Ramos (cell line): ENCODE results near the gene YJEFN3.

Experiments used
- in situ Hi-C: fragments of 300-500 bp; cut with MboI; formaldehyde crosslinking; loops from one replicate; pipeline ENCODE4 v1.14.3; 2022; ENCODE audit warnings: low sequenced_read_pairs; ENCODE audit not compliant: unreplicated experiment

Gene YJEFN3, protein sequence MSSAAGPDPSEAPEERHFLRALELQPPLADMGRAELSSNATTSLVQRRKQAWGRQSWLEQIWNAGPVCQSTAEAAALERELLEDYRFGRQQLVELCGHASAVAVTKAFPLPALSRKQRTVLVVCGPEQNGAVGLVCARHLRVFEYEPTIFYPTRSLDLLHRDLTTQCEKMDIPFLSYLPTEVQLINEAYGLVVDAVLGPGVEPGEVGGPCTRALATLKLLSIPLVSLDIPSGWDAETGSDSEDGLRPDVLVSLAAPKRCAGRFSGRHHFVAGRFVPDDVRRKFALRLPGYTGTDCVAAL

DNA sequence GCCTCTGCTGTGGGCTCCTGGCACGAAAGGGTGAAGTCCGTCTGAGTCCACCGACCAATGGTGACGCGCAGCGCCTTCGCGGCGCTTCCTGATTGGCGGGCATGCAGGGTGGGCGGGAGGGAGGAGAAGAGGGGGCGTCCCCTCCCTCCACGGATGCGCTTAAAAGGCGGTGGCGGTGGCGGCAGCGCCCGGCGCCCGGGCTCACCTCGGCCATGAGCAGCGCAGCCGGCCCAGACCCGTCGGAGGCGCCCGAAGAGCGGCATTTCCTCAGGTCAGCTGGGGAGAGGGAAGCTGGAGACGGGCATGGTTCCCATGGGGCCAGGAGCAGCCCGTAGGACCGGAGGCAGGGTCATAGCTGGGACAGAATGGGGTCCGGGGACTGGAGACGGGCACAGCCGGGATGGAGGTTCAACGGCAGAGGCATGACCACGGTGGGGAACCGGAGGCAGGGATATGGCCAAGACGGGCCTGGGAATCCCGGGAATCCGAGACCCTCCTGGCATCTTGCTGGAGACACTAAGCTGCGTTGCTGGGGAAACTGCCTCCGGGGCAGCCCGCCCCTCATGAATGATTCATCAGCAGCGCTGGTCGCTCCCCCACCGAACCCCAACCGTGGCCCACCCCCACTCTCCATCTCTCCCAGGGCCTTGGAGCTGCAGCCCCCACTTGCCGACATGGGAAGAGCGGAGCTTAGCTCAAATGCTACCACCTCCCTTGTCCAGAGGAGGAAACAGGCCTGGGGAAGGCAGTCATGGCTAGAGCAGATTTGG lies at the start of gene YJEFN3:
Gene YJEFN3 (plus strand): TSS at position 191 of the 770 bp plus-strand sequence. CDS start 22 bp downstream, at position 213.
- in situ Hi-C loops = loop anchor here (25.0 kb wide), 2 partner anchors 433 to 733 kb away; no protein-coding TSS in a partner anchor

DNA sequence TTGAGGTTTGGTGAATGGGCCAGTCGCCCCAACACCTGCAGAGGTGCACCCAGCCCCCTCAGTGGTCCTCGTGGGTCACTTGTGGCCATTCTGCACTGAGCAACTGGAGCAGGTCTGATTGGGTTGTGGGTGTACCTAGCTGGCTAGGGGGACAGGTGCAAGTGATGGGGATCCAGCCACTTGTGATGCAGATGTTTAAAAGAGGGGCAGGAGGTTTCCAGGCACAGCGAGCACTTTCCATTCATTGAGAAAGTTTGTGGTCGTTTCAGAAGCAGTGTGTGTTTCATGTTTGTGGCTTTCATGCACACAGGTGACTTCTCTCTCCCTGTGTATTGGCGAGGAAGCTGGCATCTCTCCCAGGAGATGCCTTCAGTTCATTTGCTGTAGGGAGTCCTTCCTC lies 48.0 kb upstream of the YJEFN3 start:
- in situ Hi-C loops = no loop called here

DNA sequence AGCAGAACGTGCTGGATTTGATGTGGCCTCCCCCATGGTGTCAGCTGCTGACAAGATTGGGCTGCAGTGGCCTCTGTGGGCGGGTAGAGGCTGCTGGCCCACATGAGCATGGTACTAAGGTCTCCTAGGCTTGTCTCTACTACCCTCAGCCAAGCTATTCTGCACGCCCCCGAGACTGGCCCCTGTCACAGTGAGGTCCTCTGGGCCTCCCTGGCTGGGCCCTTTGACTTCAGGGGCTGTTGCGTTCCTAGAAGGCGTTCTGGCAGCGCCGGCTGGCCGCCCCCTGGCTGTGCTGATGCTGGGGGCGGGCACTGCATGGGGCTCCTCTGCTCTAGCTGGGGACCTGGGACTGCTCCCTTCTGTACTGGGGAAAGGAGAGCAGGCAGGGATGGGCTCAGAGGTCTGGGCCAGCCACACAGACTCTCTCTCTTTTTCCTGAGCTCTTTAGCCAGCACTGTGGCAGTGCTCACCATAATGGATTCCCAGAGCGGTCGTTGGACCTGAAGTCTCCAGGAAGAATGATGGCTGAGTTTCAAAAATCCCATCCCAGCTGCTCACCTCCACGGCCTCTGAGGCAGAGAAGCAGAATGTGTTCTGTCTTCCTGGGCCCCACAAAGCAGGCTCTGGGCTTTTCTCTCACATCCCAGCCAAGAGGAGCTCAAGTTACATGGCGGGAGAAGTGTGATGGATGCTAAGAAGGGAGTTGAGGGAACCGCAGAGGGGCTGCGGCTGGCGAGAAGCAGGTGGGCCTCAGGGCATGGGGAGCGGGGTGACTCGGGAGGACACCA lies 45.7 kb upstream of the YJEFN3 start:
- in situ Hi-C loops = no loop called here

DNA sequence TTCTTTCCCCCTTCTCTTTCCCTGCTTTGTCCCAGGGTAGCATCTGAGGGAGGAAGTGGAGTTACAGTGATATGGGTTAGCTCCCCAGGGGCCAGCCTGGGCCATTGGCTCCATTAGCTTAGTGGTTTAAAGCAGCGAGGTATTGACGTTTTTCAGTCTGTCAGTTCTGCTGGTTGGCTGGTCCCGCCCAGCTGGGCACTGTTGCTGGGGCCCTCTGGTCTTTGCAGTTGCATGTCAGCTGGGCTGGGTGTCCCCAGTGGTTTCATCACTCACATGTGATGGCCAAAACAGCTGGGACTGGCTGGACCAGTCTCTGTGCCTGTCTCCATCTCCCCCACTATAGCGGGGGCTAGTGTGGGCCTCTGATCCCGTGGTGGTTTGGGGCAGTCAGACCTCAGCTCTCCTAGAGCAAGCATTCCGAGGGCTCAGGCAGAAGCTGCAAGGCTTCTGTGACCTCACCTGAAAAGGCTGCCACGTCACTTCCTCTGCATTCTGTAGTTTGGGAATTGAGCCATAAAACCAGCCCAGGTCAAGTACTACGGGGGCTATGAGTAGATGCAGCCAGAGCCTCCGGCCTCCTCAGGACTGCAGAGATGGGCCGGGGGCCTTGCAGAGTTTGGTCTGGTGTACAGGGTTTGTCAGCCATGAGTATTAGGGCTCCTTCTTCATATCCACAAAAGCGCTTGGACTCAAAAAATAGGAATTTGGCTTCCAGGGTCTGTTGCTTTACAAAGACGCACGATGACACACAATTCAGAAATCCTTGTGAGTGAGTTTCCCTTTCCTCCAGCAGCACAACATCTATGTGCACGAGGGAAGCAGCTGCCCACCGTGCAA lies 43.3 kb upstream of the YJEFN3 start:
- in situ Hi-C loops = no loop called here

DNA sequence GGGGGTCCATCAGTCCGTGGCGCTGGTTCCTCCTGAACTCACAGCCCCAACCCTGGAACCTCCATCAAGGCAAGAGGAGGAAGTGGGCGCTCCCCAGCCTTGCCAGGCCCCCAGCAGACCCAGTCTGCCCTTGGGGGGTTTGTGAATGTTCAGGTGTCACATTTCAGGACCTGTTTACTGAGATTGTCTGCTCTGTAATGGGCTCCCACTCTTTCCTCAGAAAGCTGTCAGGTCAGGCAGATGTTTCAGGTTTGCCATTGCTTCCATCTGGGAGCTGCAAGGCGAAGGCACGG lies 42.8 kb upstream of the YJEFN3 start:
- in situ Hi-C loops = no loop called here

DNA sequence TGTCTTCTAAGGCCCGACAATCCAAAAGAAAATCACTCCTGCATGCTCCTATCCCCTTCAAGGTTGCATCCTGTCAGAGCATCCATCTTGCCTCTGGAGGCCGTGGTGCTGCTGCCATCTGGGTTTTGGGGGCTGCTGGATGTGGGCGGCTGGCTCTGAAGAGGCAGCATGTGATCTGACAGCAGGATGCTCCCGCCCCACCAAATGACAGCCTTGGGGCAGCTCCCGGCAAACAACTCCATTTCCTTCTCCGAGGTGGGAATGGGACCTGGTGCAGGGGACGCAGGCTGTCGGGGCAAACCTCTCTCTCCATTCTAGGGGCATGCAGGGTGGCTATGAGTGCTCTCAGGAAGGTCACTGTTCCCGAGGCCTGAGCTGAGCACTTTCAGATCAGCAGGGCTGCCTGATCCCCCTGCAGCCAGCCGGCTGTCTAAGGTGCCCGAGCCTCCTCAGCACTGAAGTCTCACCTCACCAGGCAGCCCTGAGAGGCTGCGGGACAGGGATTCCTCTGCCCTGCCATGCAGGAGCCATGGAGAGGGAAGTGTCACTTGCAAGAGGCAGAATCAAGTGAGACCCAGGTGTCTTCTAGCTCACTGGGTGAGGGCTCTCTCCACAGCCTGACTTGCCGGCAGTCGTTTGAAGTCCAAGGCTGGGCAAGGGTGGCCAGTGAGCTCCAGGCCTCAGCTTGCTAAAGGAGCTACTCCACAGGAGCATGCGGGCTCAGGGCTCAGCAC lies 42.2 kb upstream of the YJEFN3 start:
- in situ Hi-C loops = no loop called here

DNA sequence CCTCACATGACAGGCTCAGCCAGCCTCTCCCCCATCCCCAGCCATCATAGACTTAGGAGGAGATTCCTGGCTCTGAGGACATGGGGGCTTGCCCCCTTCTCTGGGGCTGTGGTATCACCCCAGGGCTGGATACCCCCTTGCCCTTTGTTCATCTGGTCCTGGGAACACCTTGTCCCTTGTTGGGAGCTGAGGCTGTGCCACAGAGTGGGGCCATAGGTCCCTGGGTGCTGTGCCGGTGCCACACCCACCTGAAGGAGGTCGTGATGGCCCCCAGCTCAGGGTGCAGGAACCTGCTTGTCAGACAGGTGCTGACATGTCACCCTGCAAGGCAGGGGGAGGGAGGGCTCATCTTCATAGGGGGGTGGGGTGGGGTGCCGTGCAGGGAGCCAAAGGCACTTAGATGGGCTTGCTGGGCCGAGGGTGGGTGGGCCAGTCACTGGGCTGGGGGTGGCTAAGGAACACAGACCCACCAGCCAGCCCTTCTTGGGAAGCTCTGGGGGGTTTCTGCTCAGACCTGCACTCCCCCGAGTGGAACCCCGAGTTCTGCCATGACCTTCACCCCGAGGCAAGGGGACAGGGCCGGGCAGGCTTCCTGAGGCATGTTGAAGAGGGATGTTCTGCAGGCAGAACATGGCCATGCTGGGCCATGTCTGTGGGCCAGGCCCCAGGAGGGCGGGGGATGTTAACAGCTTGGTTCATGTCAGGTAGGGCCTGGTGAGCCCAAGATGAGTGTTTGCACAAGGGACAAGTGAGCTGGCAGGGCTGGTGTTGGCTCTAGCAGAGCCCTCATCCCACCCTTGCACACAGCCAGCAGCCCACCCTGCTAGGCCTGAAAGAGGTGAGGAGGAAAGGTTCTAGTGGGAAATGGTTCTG lies 41.4 kb upstream of the YJEFN3 start:
- in situ Hi-C loops = no loop called here

DNA sequence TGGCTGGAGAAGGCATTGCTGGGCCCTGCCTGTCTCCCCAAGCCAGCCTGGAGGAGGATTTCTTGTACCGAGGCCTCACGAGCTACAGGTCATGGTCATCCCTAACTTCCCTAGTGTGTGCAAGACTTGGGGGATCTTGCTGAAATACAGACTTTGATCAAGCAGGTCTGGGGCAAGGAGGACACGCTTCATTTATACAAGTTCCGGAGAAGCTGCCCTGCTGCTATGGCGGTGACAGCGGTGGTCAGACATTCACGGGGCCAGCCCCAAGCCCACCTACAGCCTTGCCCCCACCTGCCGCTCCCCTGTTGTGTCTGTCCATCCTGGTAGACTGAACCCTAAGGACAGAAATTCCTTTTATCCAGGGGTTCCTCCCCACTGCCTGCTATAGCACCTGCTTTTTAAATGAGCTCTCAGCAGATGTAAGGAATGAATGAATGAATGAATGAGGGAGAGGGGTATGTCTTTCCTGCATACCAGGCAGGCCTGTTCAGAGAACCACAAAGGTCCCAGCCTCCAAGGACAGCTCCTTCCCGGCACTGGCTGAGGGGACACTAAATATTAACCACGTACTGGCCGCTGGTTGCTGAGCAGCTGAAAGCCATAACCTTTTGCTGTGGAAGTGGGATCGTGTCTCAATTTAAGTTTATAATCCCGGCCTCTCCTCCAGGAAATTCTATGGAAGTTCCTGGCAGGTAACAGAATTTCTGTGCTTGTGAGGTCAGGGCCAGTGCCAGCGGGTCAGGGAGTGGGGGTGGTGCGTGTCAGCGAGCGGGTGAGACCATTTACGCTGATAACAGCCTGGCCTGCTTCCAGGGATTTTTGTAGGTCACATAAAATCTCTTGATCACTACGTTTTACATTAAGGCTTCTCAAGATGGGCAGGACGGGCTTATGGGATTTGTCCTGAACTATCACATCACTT lies 40.5 kb upstream of the YJEFN3 start:
- in situ Hi-C loops = no loop called here

DNA sequence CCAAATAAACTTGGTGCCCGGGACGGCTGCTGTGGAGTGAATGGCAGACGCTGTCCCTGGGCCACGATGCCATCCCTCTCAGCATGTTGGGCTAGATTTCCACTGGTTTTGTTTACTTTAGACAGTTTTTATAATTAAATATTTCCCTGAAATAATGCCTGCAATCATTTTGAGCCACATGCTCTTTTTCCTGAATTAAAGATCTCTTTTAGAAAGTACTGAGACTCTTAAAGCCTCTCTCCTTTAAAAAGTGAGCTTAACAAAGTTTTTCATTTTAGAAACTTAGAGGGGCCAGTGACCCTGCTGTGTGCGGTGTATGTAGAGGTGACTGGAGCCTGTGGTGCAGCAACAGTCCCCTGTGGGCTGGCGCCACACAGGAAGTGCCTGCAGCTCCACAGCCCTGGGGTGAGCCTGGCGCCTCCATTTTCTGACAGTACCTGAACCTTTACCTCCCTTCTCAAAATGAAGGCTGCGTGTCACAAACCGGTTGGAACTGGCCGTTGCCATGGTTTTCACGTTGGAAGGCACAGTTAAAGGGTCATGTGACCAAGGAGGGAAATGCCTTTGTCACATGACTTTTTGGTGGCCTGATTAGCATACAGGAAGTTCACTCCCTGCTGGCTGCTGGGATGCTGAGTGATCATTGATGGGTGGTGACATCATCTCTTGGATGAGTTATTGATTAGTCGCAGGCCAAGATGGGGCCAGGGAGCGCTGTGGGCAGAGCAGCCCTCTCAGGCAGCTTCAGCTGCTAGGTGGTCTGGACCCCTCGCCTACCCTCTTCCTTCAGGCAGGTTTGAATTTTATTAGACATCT lies 39.6 kb upstream of the YJEFN3 start:
- in situ Hi-C loops = no loop called here

DNA sequence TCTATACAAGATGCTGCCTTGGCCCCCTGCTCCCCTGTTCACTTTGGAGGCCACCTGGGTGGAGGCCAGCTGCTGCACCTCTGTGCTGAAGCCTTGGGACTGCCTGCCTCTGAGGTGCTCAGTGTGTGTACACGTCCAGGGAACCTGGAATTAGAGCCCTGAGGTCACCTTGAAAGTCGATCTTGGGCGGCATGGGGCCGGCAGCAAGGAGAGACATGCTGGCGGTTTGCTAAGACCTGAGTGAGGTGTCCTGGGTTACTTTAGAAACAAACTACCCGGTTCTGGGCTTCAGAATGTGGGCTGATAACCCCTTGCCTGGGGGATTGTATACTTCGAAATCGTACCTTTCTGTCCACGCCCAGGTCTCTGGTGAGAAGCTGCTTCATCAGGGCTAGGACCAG lies 38.9 kb upstream of the YJEFN3 start:
- in situ Hi-C loops = loop anchor here (5.0 to 10.0 kb wide), 2 partner anchors 123 to 305 kb away; no protein-coding TSS in a partner anchor

DNA sequence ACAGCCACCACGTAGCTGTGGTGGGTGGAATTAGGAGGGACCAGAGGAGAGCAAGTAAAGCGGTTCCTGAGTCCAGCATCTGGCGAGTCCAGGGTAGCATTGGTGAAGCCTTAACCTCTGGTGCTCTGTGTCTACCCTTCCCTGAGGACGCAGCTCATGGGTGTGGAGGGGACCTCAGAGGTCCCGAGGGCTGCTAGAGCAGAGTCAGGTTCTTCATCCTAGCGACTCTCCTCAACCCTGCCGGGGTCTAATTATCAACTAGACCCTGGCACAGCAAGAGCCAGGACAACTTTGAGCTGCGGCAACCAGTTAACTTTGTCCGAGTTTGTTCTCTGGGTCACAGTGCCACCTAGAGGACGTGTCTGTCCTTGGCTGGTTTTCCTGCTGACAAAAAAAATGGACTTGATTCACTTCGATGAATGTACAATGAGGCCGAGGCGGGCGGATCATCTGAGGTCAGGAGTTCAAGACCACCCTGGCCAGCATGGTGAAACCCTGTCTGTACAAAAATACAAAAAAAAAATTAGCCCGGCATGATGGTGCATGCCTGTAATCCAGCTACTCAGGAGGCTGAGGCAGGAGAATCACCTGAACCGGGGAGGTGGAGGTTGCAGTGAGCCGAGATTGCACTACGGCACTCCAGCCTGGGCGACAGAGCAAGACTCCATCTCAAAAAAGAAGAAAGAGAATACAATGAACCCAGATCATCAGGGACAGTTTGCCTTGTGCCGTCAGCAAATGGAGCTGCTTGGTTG lies 38.3 kb upstream of the YJEFN3 start:
- in situ Hi-C loops = loop anchor here (5.0 to 10.0 kb wide), 2 partner anchors 123 to 306 kb away; no protein-coding TSS in a partner anchor

DNA sequence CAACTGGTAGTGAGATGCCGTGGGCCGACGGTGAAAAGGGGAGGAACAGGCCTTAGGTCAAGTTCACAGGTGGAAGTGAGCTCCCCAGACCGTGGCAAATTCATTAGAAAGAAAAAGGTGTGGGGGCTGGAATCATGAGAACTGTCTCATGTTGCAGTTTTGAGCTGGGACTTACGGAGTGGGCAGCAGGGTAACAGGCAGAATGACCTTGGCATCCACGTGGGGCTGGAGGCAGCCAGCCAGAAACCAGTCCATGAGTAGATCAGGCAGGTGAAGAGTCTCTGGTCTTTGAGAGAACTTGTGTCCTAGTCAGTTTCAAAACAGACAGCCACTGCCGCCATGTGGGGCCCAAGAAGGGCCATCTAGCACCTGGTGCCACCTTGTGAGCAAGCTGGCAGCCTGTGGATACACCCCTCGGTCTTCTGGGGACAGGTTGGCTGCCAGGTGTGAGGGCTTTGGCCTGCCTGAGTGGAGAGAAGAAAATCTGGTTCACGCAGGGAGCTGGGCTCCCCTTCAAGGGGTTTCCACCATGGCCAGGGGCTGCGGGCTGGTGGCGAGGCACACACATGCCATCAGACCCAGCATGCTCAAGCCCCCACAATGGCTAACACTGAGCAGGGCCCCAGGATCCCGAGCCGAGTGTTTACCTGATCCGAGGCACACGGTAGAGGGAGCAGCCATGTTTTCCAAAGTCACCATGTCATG lies 37.2 kb upstream of the YJEFN3 start:
- in situ Hi-C loops = loop anchor here (5.0 to 10.0 kb wide), 2 partner anchors 124 to 307 kb away; no protein-coding TSS in a partner anchor

DNA sequence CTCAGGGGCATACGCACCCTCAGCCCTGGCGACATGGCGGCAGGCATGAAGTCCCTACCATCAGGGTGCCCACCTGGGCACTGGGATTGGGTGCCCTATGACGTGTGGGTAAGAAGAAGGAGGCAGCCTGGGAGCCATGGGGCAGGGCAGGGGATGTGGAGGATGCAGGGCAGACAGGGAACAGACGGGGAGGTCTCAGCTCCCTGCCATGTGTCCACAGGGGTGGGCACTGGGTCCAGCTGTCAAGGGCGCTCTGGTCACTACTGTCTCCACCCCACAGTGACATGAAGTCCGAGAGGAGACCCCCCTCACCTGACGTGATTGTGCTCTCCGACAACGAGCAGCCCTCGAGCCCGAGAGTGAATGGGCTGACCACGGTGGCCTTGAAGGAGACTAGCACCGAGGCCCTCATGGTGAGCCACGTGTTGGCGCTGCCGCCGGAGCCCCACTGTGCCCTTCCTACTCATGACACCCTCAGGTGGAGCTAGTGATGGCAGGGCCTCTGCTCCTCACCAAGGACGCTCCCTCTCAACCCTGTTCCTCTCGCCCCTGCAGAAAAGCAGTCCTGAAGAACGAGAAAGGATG lies 36.6 kb upstream of the YJEFN3 start:
- in situ Hi-C loops = loop anchor here (5.0 to 10.0 kb wide), 2 partner anchors 125 to 307 kb away; no protein-coding TSS in a partner anchor

DNA sequence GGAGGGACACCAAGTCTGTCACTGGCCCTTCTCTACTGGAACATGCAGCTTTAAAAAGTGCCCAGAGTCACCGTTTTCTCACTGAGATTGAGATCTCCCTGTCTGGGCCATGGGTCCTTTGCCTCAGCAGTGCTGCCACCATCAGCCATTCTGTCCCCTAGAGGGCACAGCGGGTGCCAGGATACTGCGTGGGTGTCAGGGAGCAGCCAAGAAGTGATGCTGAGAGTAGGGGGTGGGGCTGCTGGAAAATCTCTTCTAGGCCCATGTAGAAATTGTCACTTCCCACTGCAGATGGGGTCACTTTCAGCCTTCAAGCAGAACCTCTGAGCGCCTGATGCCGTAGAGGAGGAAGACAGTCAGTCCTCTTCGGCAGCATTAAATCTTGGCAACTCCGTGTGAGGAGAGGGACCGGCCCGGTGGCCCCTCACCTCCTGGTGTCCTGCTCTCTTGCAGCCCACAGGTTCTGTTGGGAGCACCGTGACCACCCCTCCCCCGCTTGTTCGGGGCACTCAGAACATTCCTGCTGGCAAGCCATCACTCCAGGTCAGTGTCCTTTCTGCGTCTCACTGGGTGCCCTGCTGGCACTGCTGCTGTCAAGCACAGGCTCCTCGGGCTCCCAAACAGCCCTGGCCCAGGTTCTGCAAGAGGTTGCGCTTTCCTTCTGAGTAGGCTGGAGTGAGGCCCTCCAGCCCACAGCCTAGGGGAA lies 34.7 kb upstream of the YJEFN3 start:
- in situ Hi-C loops = loop anchor here (5.0 to 10.0 kb wide), 2 partner anchors 127 to 309 kb away; no protein-coding TSS in a partner anchor
